SK-N-SH (cell line): Measurements from ENCODE around the gene TSHZ2. TPM values are rescaled to one million over a fixed set of nuclear protein-coding genes. Genes with fewer than 3 reads are reported as not detected.

Experiments used
- CTCF ChIA-PET: fragments of 300-600, 350-600 bp; formaldehyde crosslinking; extraction: SDS; loops from one replicate; lab custom pipeline; 2021; lab: Yijun Ruan, JAX
- POLR2A ChIA-PET: fragments of 350-600 bp; sonication (Branson Sonifier 250); formaldehyde crosslinking; extraction: SDS; loops from one replicate; lab custom pipeline; 2020; ENCODE audit warnings: antibody characterized with exemption, inconsistent platforms; lab: Yijun Ruan, JAX
- DNase-seq: peaks from one replicate; pipeline ENCODE4 v3.0.0; 2012
- H2AFZ ChIP-seq: fragments of 200-600 bp; sonication (generic); 2 replicates; pipeline ENCODE4 v1.8.1; 2016; ENCODE audit warnings: antibody characterized with exemption, mild to moderate bottlenecking, low read depth
- H3F3A ChIP-seq: fragments of 200-600 bp; sonication (generic); replicated peaks from 2 replicates; pipeline ENCODE3; 2016; ENCODE audit warnings: antibody characterized with exemption, mild to moderate bottlenecking; ENCODE audit not compliant: insufficient read depth
- H3K27ac ChIP-seq, 2 experiments: fragments of 200-500 bp in 1 of 2; fragments of 200-600 bp in 1 of 2; sonication (Bioruptor generic) in 1 of 2; sonication (generic), shearing (Covaris generic) in 1 of 2; 2 replicates each; pipeline versions ENCODE4 v1.5.1 to v1.6.1; 2014 to 2016; ENCODE audit warnings: low read depth in 2 of 2, inconsistent platforms in 1 of 2, low read length in 1 of 2, mild to moderate bottlenecking in 1 of 2, mixed read lengths in 1 of 2
- H3K27me3 ChIP-seq: fragments of 200-600 bp; sonication (generic), shearing (Covaris generic); 2 replicates; pipeline ENCODE4 v1.6.1; 2016; ENCODE audit warnings: mixed run types; ENCODE audit not compliant: insufficient read depth
- H3K36me3 ChIP-seq, 2 experiments: fragments of 200-500 bp in 1 of 2; fragments of 200-600 bp in 1 of 2; sonication (Bioruptor generic) in 1 of 2; sonication (generic) in 1 of 2; replicated peaks in 1 of 2; 2 replicates each; pipeline versions ENCODE3 to v1.5.1; 2014 to 2016; ENCODE audit warnings: low read length in 1 of 2, mild to moderate bottlenecking in 1 of 2; ENCODE audit not compliant: insufficient read depth in 2 of 2, control insufficient read depth in 1 of 2
- H3K4me1 ChIP-seq, 2 experiments: fragments of 200-500 bp in 1 of 2; fragments of 200-600 bp in 1 of 2; sonication (Bioruptor generic) in 1 of 2; sonication (generic), shearing (Covaris generic) in 1 of 2; 2 replicates each; pipeline versions ENCODE4 v1.5.1 to v1.6.1; 2014 to 2016; ENCODE audit warnings: low read depth in 1 of 2, low read length in 1 of 2, mixed run types in 1 of 2; ENCODE audit not compliant: insufficient read depth in 2 of 2, control insufficient read depth in 1 of 2
- H3K4me2 ChIP-seq: fragments of 200-600 bp; sonication (generic), shearing (Covaris generic); 2 replicates; pipeline ENCODE4 v1.6.1; 2017; ENCODE audit warnings: mixed run types
- H3K4me3 ChIP-seq, 2 experiments: fragments of 200-500 bp in 1 of 2; fragments of 200-600 bp in 1 of 2; sonication (Bioruptor generic) in 1 of 2; sonication (generic), shearing (Covaris generic) in 1 of 2; 2 replicates each; pipeline versions ENCODE4 v1.5.1 to v1.8.1; 2014 to 2016; ENCODE audit warnings: low read depth in 2 of 2, inconsistent platforms in 1 of 2, low read length in 1 of 2, mild to moderate bottlenecking in 1 of 2, mixed read lengths in 1 of 2, moderate library complexity in 1 of 2
- H3K79me2 ChIP-seq: fragments of 200-600 bp; sonication (generic); 2 replicates; pipeline ENCODE4 v1.8.1; 2017; ENCODE audit warnings: mild to moderate bottlenecking; ENCODE audit not compliant: insufficient read depth
- H3K9ac ChIP-seq: fragments of 200-600 bp; sonication (generic); 2 replicates; pipeline ENCODE4 v1.6.1; 2017; ENCODE audit warnings: mixed run types
- H3K9me2 ChIP-seq: fragments of 200-600 bp; sonication (generic); 2 replicates; pipeline ENCODE4 v1.6.1; 2017; ENCODE audit warnings: mixed run types
- H3K9me3 ChIP-seq: fragments of 200-600 bp; sonication (generic); 2 replicates; pipeline ENCODE4 v1.6.1; 2017; ENCODE audit warnings: mixed run types, mild to moderate bottlenecking, moderate library complexity
- H4K20me1 ChIP-seq: fragments of 200-600 bp; sonication (generic); 2 replicates; pipeline ENCODE4 v1.6.1; 2017; ENCODE audit warnings: mild to moderate bottlenecking, mixed run types; ENCODE audit not compliant: insufficient read depth
- CTCF ChIP-seq: fragments of 200-600 bp; sonication (generic); IDR thresholded peaks from 2 replicates; pipeline ENCODE4 v1.6.1; 2017; ENCODE audit warnings: antibody characterized with exemption, mild to moderate bottlenecking, moderate library complexity
- EP300 ChIP-seq, 2 experiments: IDR thresholded peaks; 2 replicates each; pipeline versions ENCODE4 v1.4.0 to v1.6.1; 2012; ENCODE audit warnings: borderline replicate concordance in 1 of 2, low read depth in 1 of 2, low read length in 1 of 2
- EZH2phosphoT487 ChIP-seq: fragments of 200-600 bp; sonication (generic); IDR thresholded peaks from 2 replicates; pipeline ENCODE4 v1.6.1; 2017; ENCODE audit warnings: low read depth, mixed run types, mild to moderate bottlenecking, antibody characterized with exemption, moderate library complexity, borderline replicate concordance
- FOXM1 ChIP-seq: IDR thresholded peaks from 2 replicates; pipeline ENCODE4 v1.4.0; 2012; ENCODE audit warnings: low read depth, mild to moderate bottlenecking
- IRF3 ChIP-seq: fragments of 150-350 bp; IDR thresholded peaks from 2 replicates; pipeline ENCODE4 v1.6.1; 2016; ENCODE audit warnings: mild to moderate bottlenecking, low read depth, low read length
- JUND ChIP-seq: IDR thresholded peaks from 2 replicates; pipeline ENCODE4 v1.4.0; 2012
- POLR2AphosphoS5 ChIP-seq: IDR thresholded peaks from 2 replicates; pipeline ENCODE4 v1.6.1; 2012; ENCODE audit warnings: low read depth, low read length
- RXRA ChIP-seq: IDR thresholded peaks from 2 replicates; pipeline ENCODE4 v1.4.0; 2012; ENCODE audit warnings: low read depth, mild to moderate bottlenecking, borderline replicate concordance
- SMC3 ChIP-seq: IDR thresholded peaks from 2 replicates; pipeline ENCODE4 v1.6.1; 2012; ENCODE audit warnings: low read depth, low read length, improper control_type of control experiment
- TAF1 ChIP-seq: IDR thresholded peaks from 2 replicates; pipeline ENCODE4 v1.6.1; 2012; ENCODE audit warnings: low read depth, mild to moderate bottlenecking, low read length, moderate library complexity, borderline replicate concordance
- USF1 ChIP-seq: IDR thresholded peaks from 2 replicates; pipeline ENCODE4 v1.4.0; 2012; ENCODE audit warnings: low read depth, borderline replicate concordance
- WGBS: methylation state at CpG from one replicate; pipeline ENCODE4 v1.1.6; 2017; ENCODE audit warnings: low lambda C conversion rate; 5-methylcytosine and 5-hydroxymethylcytosine counted together
- polyA plus RNA-seq, 3 experiments: library from polyadenylated mRNA; depleted of rRNA; stranded (reverse); fragments of >200 nt; gene quantifications; 2 replicates each; pipeline ENCODE4 v1.2.3, GENCODE V29; 2012

Gene TSHZ2
- polyA plus RNA-seq, 1 of the 3 experiments (the other 2 are of a cell fraction): 0.13 TPM

GRCh38 chr20:52933867-52934266, 38.3 kb upstream of the TSHZ2 start:
- CTCF ChIA-PET: no interaction called here
- Histone ChIP-seq H3K9me2 (no peaks in the 10 kb centered on the region), H3K9me3 (no peaks in the 10 kb centered on the region), H3K9ac (no peak overlapping the region), H3K36me3 (no peaks in the 10 kb centered on the region), H3F3A (no peaks in the 10 kb centered on the region), H3K27me3 (no peaks in the 10 kb centered on the region), H2AFZ (no peak overlapping the region), H3K4me2 (no peak overlapping the region), H4K20me1 (no peaks in the 10 kb centered on the region)
- POLR2A ChIA-PET: no interaction called here
- WGBS: 29% methylated on average over 1 of the region's 1 CpG
- DNase-seq: no peak
- no peak for TF ChIP-seq TAF1
- no peak for TF ChIP-seq POLR2AphosphoS5
- TF ChIP-seq USF1: no peak
- TF ChIP-seq, all 33 proteins: peak for 0
- Histone ChIP-seq H3K4me1 (no peaks in the 10 kb centered on the region; a peak in 1 of 4 replicates), H3K4me3 (no peak overlapping the region), H3K27ac (no peak overlapping the region), H3K79me2 (no peaks in the 10 kb centered on the region)

- no peaks in the 10 kb centered on the region; a peak in 1 of 4 replicates for H3K4me1 ChIP-seq
- H3K9ac ChIP-seq: no peak overlapping the region
- H2AFZ ChIP-seq: no peak overlapping the region
- WGBS: 63% methylated on average over 16 of the region's 16 CpGs
- H3K79me2 ChIP-seq: no peaks in the 10 kb centered on the region
- H3K4me3 ChIP-seq: no peak overlapping the region
- no peaks in the 10 kb centered on the region for H3F3A ChIP-seq
- POLR2A ChIA-PET: no interaction called here
- TF ChIP-seq EP300 (IDR thresholded peaks at IDR 0.05; ENCODE audit: borderline replicate concordance in 1 of 2, low read depth in 1 of 2, low read length in 1 of 2) (no peak), RXRA (no peak), FOXM1 (no peak), CTCF (no peak), TAF1 (no peak), IRF3 (no peak), SMC3 (no peak), JUND (no peak), EZH2phosphoT487 (no peak), USF1 (no peak)
- TF ChIP-seq, all 33 proteins: peak for 0
- no peaks in the 10 kb centered on the region for H4K20me1 ChIP-seq
- no peaks in the 10 kb centered on the region for H3K27me3 ChIP-seq
- H3K27ac ChIP-seq: no peak overlapping the region
- H3K36me3 ChIP-seq: no peaks in the 10 kb centered on the region
- no peaks in the 10 kb centered on the region for H3K9me3 ChIP-seq
- H3K4me2 ChIP-seq: no peak overlapping the region
- no peak for DNase-seq
- no peaks in the 10 kb centered on the region for H3K9me2 ChIP-seq
- CTCF ChIA-PET: no interaction called here
Measured at GRCh38 chr20:52936351-52937340, 35.5 kb upstream of the TSHZ2 start.
